ENCODE measurements around the gene PPOX. TPM values are rescaled to one million over a fixed set of nuclear protein-coding genes. Genes with fewer than 3 reads are reported as not detected.

The PPOX gene
- total RNA-seq, 2 experiments from 2014 or later, result 42.0 to 45.5 TPM

- intact Hi-C loops (cut with micrococcal nuclease; ENCODE audit: unreplicated experiment), result no loop called here
- DNase-seq (ENCODE audit: low spot score), result no peak
- CTCF ChIA-PET (ENCODE audit: unreplicated experiment), result interaction anchor here (1.0 to 1.2 kb wide), 3 partner anchors 9 to 43 kb away, joined by 4 to 5 read pairs (median 4); partner anchors contain the start of gene NDUFS2
- H4K20me1 ChIP-seq (ENCODE audit: insufficient read depth, low read length), result no peaks in the 10 kb centered on the region
- TF ChIP-seq EZH2phosphoT487 (IDR thresholded peaks at IDR 0.05; ENCODE audit: borderline replicate concordance, low read depth, low read length), result no peak
- TF ChIP-seq CTCF (conservative IDR thresholded peaks at IDR 0.05; ENCODE audit: low read length), result no peak
- peaks cover 64% of the 10 kb centered on the region for H3K4me1 ChIP-seq (ENCODE audit: insufficient read depth, low read length, poor library complexity, severe bottlenecking)
- POLR2A ChIA-PET, result interaction anchor here (0.6 to 2.7 kb wide), 6 partner anchors 9 to 556 kb away, joined by 3 to 7 read pairs (median 4); partner anchors contain the start of genes PPOX and TOMM40L
- no peaks in the 10 kb centered on the region for H3K9me2 ChIP-seq (ENCODE audit: insufficient read depth, low read length)
- no TSS peak for BruUV-seq (replicated peaks)
- no peaks in the 10 kb centered on the region for H3K79me2 ChIP-seq (ENCODE audit: insufficient read depth, low read depth, low read length)
- no peaks in the 10 kb centered on the region for H3K9me3 ChIP-seq (ENCODE audit: low read length)
- H3K4me3 ChIP-seq (ENCODE audit: low read depth, low read length, poor library complexity, severe bottlenecking), result no peak overlapping the region
- no peak overlapping the region for H3K27ac ChIP-seq (ENCODE audit: low read depth, low read length, poor library complexity, severe bottlenecking)
- peak overlapping the region; percentile 3; the same call in 1 of the 2 replicates for H3K4me2 ChIP-seq (ENCODE audit: low read length)
- no peaks in the 10 kb centered on the region for H3K36me3 ChIP-seq (ENCODE audit: insufficient read depth, low read length)
- H2AFZ ChIP-seq (ENCODE audit: low read length), result no peak overlapping the region; the same call in 1 of the 2 replicates
Observed at GRCh38 chr1:161182214-161182613, 16.0 kb downstream of the PPOX start.

GRCh38 chr1:161185282-161185682 is 19.1 kb downstream of the PPOX start:
- no TSS peak for BruUV-seq (replicated peaks)
- CTCF ChIA-PET (ENCODE audit: unreplicated experiment), result interaction anchor here (0.7 kb wide), 1 partner anchor 58 kb away, joined by 6 read pairs; no protein-coding TSS in a partner anchor
- no peaks in the 10 kb centered on the region for H4K20me1 ChIP-seq (ENCODE audit: insufficient read depth, low read length)
- H3K79me2 ChIP-seq (ENCODE audit: insufficient read depth, low read depth, low read length), result no peaks in the 10 kb centered on the region
- H3K4me3 ChIP-seq (ENCODE audit: low read depth, low read length, poor library complexity, severe bottlenecking), result peak overlapping the region; percentile 45
- no peaks in the 10 kb centered on the region for H3K36me3 ChIP-seq (ENCODE audit: insufficient read depth, low read length)
- H3K4me2 ChIP-seq (ENCODE audit: low read length), result peak overlapping the region; percentile 79
- POLR2A ChIA-PET, result interaction anchor here (0.6 to 3.5 kb wide), 7 partner anchors 17 to 204 kb away, joined by 3 to 17 read pairs (median 4); partner anchors contain the start of genes NDUFS2 and UFC1
- no peaks in the 10 kb centered on the region for H3K9me2 ChIP-seq (ENCODE audit: insufficient read depth, low read length)
- no peaks in the 10 kb centered on the region for H3K9me3 ChIP-seq (ENCODE audit: low read length)
- peak overlapping the region; percentile 68 for H2AFZ ChIP-seq (ENCODE audit: low read length)
- DNase-seq (ENCODE audit: low spot score), result peak; percentile 88
- H3K4me1 ChIP-seq (ENCODE audit: insufficient read depth, low read length, poor library complexity, severe bottlenecking), result peaks cover 58% of the 10 kb centered on the region
- TF ChIP-seq CTCF (conservative IDR thresholded peaks at IDR 0.05; ENCODE audit: low read length) (no peak), EZH2phosphoT487 (IDR thresholded peaks at IDR 0.05; ENCODE audit: borderline replicate concordance, low read depth, low read length) (no peak)
- H3K27ac ChIP-seq (ENCODE audit: low read depth, low read length, poor library complexity, severe bottlenecking), result peak overlapping the region; percentile 92
- intact Hi-C loops (cut with micrococcal nuclease; ENCODE audit: unreplicated experiment), result no loop called here

GRCh38 chr1:161185732-161186311 is 19.6 kb downstream of the PPOX start:
- intact Hi-C loops (cut with micrococcal nuclease; ENCODE audit: unreplicated experiment), result no loop called here
- Histone ChIP-seq H3K4me2 (ENCODE audit: low read length) (peak overlapping the region; percentile 79), H2AFZ (ENCODE audit: low read length) (peak overlapping the region; percentile 68), H3K9me3 (ENCODE audit: low read length) (no peaks in the 10 kb centered on the region), H3K36me3 (ENCODE audit: insufficient read depth, low read length) (no peaks in the 10 kb centered on the region), H4K20me1 (ENCODE audit: insufficient read depth, low read length) (no peaks in the 10 kb centered on the region), H3K27ac (ENCODE audit: low read depth, low read length, poor library complexity, severe bottlenecking) (peak overlapping the region; percentile 92), H3K79me2 (ENCODE audit: insufficient read depth, low read depth, low read length) (no peaks in the 10 kb centered on the region), H3K4me3 (ENCODE audit: low read depth, low read length, poor library complexity, severe bottlenecking) (peak overlapping the region; percentile 45), H3K9me2 (ENCODE audit: insufficient read depth, low read length) (no peaks in the 10 kb centered on the region), H3K4me1 (ENCODE audit: insufficient read depth, low read length, poor library complexity, severe bottlenecking) (peaks cover 58% of the 10 kb centered on the region)
- TF ChIP-seq CTCF (conservative IDR thresholded peaks at IDR 0.05; ENCODE audit: low read length) (no peak), EZH2phosphoT487 (IDR thresholded peaks at IDR 0.05; ENCODE audit: borderline replicate concordance, low read depth, low read length) (no peak)
- peak; percentile 78 for DNase-seq (ENCODE audit: low spot score)
- BruUV-seq (replicated peaks), result TSS peak; percentile 81
- ChIA-PET CTCF (ENCODE audit: unreplicated experiment) (interaction anchor here (0.7 to 1.0 kb wide), 2 partner anchors 17 to 58 kb away, joined by 6 to 7 read pairs; partner anchors contain the start of gene NDUFS2), POLR2A (interaction anchor here (0.6 to 3.5 kb wide), 13 partner anchors 8 to 203 kb away, joined by 3 to 17 read pairs (median 4); partner anchors contain the start of genes B4GALT3, NDUFS2, TOMM40L and UFC1)
